ENCODE measurements around the gene KDM4B.

Gene KDM4B

GRCh38 chr19:5182751-5183150 lies 213.8 kb downstream of the KDM4B start:
- POLR2A ChIA-PET: interaction anchor here (0.5 kb wide), 1 partner anchor 115 kb away, joined by 3 read pairs; no protein-coding TSS in a partner anchor
- Histone ChIP-seq H3K27me3 (replicated peaks in 2 of 5; ENCODE audit: control insufficient read depth in 4 of 5, insufficient read depth in 5 of 5, low read length in 4 of 5) (no peaks in the 10 kb centered on the region), H3K36me3 (ENCODE audit: control insufficient read depth in 4 of 4, insufficient read depth in 4 of 4, low read length in 3 of 4) (no peaks in the 10 kb centered on the region), H3K4me3 (ENCODE audit: control insufficient read depth in 1 of 7, extremely low read depth in 1 of 7, insufficient read depth in 4 of 7, low read depth in 2 of 7, low read length in 6 of 7) (no peak overlapping the region), H3K27ac (ENCODE audit: insufficient read depth in 1 of 2, low read depth in 1 of 2, low read length in 2 of 2, poor library complexity in 1 of 2, severe bottlenecking in 2 of 2) (no peak overlapping the region), H3K9me3 (ENCODE audit: control extremely low read depth in 1 of 5, control insufficient read depth in 4 of 5, insufficient read depth in 2 of 5, low read depth in 1 of 5, low read length in 4 of 5) (no peaks in the 10 kb centered on the region), H3K4me1 (ENCODE audit: control extremely low read depth in 1 of 4, control insufficient read depth in 4 of 4, insufficient read depth in 4 of 4, low read length in 3 of 4) (no peaks in the 10 kb centered on the region)
- DNase-seq: no peak
- WGBS (ENCODE audit: insufficient coverage): 81% methylated on average over 10 of the region's 10 CpGs
- CTCF ChIA-PET: interaction anchor here (1.0 kb wide), 1 partner anchor 132 kb away, joined by 3 read pairs; no protein-coding TSS in a partner anchor

- H3K27ac ChIP-seq (ENCODE audit: insufficient read depth in 1 of 2, low read depth in 1 of 2, low read length in 2 of 2, poor library complexity in 1 of 2, severe bottlenecking in 2 of 2): no peak overlapping the region
- WGBS (ENCODE audit: insufficient coverage): no CpG with 5 or more reads among the region's 3 CpGs
- CTCF ChIA-PET: no interaction called here
- H3K4me3 ChIP-seq (ENCODE audit: control insufficient read depth in 1 of 7, extremely low read depth in 1 of 7, insufficient read depth in 4 of 7, low read depth in 2 of 7, low read length in 6 of 7): no peak overlapping the region
- no peaks in the 10 kb centered on the region for H3K9me3 ChIP-seq (ENCODE audit: control extremely low read depth in 1 of 5, control insufficient read depth in 4 of 5, insufficient read depth in 2 of 5, low read depth in 1 of 5, low read length in 4 of 5)
- POLR2A ChIA-PET: no interaction called here
- H3K4me1 ChIP-seq (ENCODE audit: control extremely low read depth in 1 of 4, control insufficient read depth in 4 of 4, insufficient read depth in 4 of 4, low read length in 3 of 4): no peaks in the 10 kb centered on the region
- no peak for DNase-seq
- H3K27me3 ChIP-seq (replicated peaks in 2 of 5; ENCODE audit: control insufficient read depth in 4 of 5, insufficient read depth in 5 of 5, low read length in 4 of 5): peaks cover 0 to 5% (median 0%) of the 10 kb centered on the region in 5 experiments
- no peaks in the 10 kb centered on the region for H3K36me3 ChIP-seq (ENCODE audit: control insufficient read depth in 4 of 4, insufficient read depth in 4 of 4, low read length in 3 of 4)
These were observed 214.7 kb downstream of the KDM4B start for GRCh38 chr19:5183616-5184015.

- ChIA-PET CTCF (no interaction called here), POLR2A (no interaction called here)
- no peak for DNase-seq
- no peaks in the 10 kb centered on the region for H3K36me3 ChIP-seq (ENCODE audit: control insufficient read depth in 4 of 4, insufficient read depth in 4 of 4, low read length in 3 of 4)
- no peaks in the 10 kb centered on the region for H3K9me3 ChIP-seq (ENCODE audit: control extremely low read depth in 1 of 5, control insufficient read depth in 4 of 5, insufficient read depth in 2 of 5, low read depth in 1 of 5, low read length in 4 of 5)
- 97% methylated on average over 4 of the region's 4 CpGs for WGBS (ENCODE audit: insufficient coverage)
- no peak overlapping the region for H3K4me3 ChIP-seq (ENCODE audit: control insufficient read depth in 1 of 7, extremely low read depth in 1 of 7, insufficient read depth in 4 of 7, low read depth in 2 of 7, low read length in 6 of 7)
- peaks cover 0 to 5% (median 0%) of the 10 kb centered on the region in 5 experiments for H3K27me3 ChIP-seq (replicated peaks in 2 of 5; ENCODE audit: control insufficient read depth in 4 of 5, insufficient read depth in 5 of 5, low read length in 4 of 5)
- peaks cover 0 to 5% (median 0%) of the 10 kb centered on the region in 4 experiments for H3K4me1 ChIP-seq (ENCODE audit: control extremely low read depth in 1 of 4, control insufficient read depth in 4 of 4, insufficient read depth in 4 of 4, low read length in 3 of 4)
- H3K27ac ChIP-seq (ENCODE audit: insufficient read depth in 1 of 2, low read depth in 1 of 2, low read length in 2 of 2, poor library complexity in 1 of 2, severe bottlenecking in 2 of 2): no peak overlapping the region
These were observed 216.0 kb downstream of the KDM4B start for GRCh38 chr19:5184930-5185329.

- POLR2A ChIA-PET: no interaction called here
These were observed 217.6 kb downstream of the KDM4B start for GRCh38 chr19:5186293-5187050.

GRCh38 chr19:5188548-5189317 lies 219.8 kb downstream of the KDM4B start:
- peaks cover 0 to 5% (median 0%) of the 10 kb centered on the region in 5 experiments for H3K27me3 ChIP-seq (replicated peaks in 2 of 5; ENCODE audit: control insufficient read depth in 4 of 5, insufficient read depth in 5 of 5, low read length in 4 of 5)
- ChIA-PET CTCF (no interaction called here), POLR2A (no interaction called here)
- 51% methylated on average over 9 of the region's 19 CpGs for WGBS (ENCODE audit: insufficient coverage)
- no peaks in the 10 kb centered on the region for H3K9me3 ChIP-seq (ENCODE audit: control extremely low read depth in 1 of 5, control insufficient read depth in 4 of 5, insufficient read depth in 2 of 5, low read depth in 1 of 5, low read length in 4 of 5)
- H3K36me3 ChIP-seq (ENCODE audit: control insufficient read depth in 4 of 4, insufficient read depth in 4 of 4, low read length in 3 of 4): no peaks in the 10 kb centered on the region
- H3K4me3 ChIP-seq (ENCODE audit: control insufficient read depth in 1 of 7, extremely low read depth in 1 of 7, insufficient read depth in 4 of 7, low read depth in 2 of 7, low read length in 6 of 7): peak overlapping the region in 2 of 7 experiments; percentile 19 to 55
- H3K27ac ChIP-seq (ENCODE audit: insufficient read depth in 1 of 2, low read depth in 1 of 2, low read length in 2 of 2, poor library complexity in 1 of 2, severe bottlenecking in 2 of 2): no peak overlapping the region
- H3K4me1 ChIP-seq (ENCODE audit: control extremely low read depth in 1 of 4, control insufficient read depth in 4 of 4, insufficient read depth in 4 of 4, low read length in 3 of 4): peaks cover 0 to 8% (median under 1%) of the 10 kb centered on the region in 4 experiments
- peak in 1 of 3 donors; percentile 24 for DNase-seq

More at GRCh38 chr19:5186293-5187050, 217.6 kb downstream of the KDM4B start:
- Histone ChIP-seq H3K9me3 (ENCODE audit: control extremely low read depth in 1 of 5, control insufficient read depth in 4 of 5, insufficient read depth in 2 of 5, low read depth in 1 of 5, low read length in 4 of 5) (no peaks in the 10 kb centered on the region), H3K27ac (ENCODE audit: insufficient read depth in 1 of 2, low read depth in 1 of 2, low read length in 2 of 2, poor library complexity in 1 of 2, severe bottlenecking in 2 of 2) (no peak overlapping the region), H3K4me1 (ENCODE audit: control extremely low read depth in 1 of 4, control insufficient read depth in 4 of 4, insufficient read depth in 4 of 4, low read length in 3 of 4) (peaks cover 0 to 5% (median 0%) of the 10 kb centered on the region in 4 experiments), H3K27me3 (replicated peaks in 2 of 5; ENCODE audit: control insufficient read depth in 4 of 5, insufficient read depth in 5 of 5, low read length in 4 of 5) (peaks cover 0 to 5% (median 0%) of the 10 kb centered on the region in 5 experiments), H3K4me3 (ENCODE audit: control insufficient read depth in 1 of 7, extremely low read depth in 1 of 7, insufficient read depth in 4 of 7, low read depth in 2 of 7, low read length in 6 of 7) (no peak overlapping the region), H3K36me3 (ENCODE audit: control insufficient read depth in 4 of 4, insufficient read depth in 4 of 4, low read length in 3 of 4) (no peaks in the 10 kb centered on the region)
- WGBS (ENCODE audit: insufficient coverage): 89% methylated on average over 3 of the region's 7 CpGs
- DNase-seq: no peak
- CTCF ChIA-PET: no interaction called here

GRCh38 chr19:5189318-5189607 lies 220.3 kb downstream of the KDM4B start:
- Histone ChIP-seq H3K27me3 (replicated peaks in 2 of 5; ENCODE audit: control insufficient read depth in 4 of 5, insufficient read depth in 5 of 5, low read length in 4 of 5) (peaks cover 0 to 5% (median 0%) of the 10 kb centered on the region in 5 experiments), H3K4me3 (ENCODE audit: control insufficient read depth in 1 of 7, extremely low read depth in 1 of 7, insufficient read depth in 4 of 7, low read depth in 2 of 7, low read length in 6 of 7) (peak overlapping the region in 1 of 7 experiments; percentile 19), H3K36me3 (ENCODE audit: control insufficient read depth in 4 of 4, insufficient read depth in 4 of 4, low read length in 3 of 4) (no peaks in the 10 kb centered on the region), H3K9me3 (ENCODE audit: control extremely low read depth in 1 of 5, control insufficient read depth in 4 of 5, insufficient read depth in 2 of 5, low read depth in 1 of 5, low read length in 4 of 5) (no peaks in the 10 kb centered on the region), H3K27ac (ENCODE audit: insufficient read depth in 1 of 2, low read depth in 1 of 2, low read length in 2 of 2, poor library complexity in 1 of 2, severe bottlenecking in 2 of 2) (no peak overlapping the region), H3K4me1 (ENCODE audit: control extremely low read depth in 1 of 4, control insufficient read depth in 4 of 4, insufficient read depth in 4 of 4, low read length in 3 of 4) (peaks cover 0 to 8% (median under 1%) of the 10 kb centered on the region in 4 experiments)
- ChIA-PET POLR2A (no interaction called here), CTCF (no interaction called here)
- no CpG with 5 or more reads among the region's 6 CpGs for WGBS (ENCODE audit: insufficient coverage)
- peak in 1 of 3 donors; percentile 50 for DNase-seq

- DNase-seq: peak in 1 of 3 donors; percentile 13
- WGBS (ENCODE audit: insufficient coverage): 66% methylated on average over 4 of the region's 5 CpGs
- no peak overlapping the region for H3K4me3 ChIP-seq (ENCODE audit: control insufficient read depth in 1 of 7, extremely low read depth in 1 of 7, insufficient read depth in 4 of 7, low read depth in 2 of 7, low read length in 6 of 7)
- H3K36me3 ChIP-seq (ENCODE audit: control insufficient read depth in 4 of 4, insufficient read depth in 4 of 4, low read length in 3 of 4): no peaks in the 10 kb centered on the region
- POLR2A ChIA-PET: no interaction called here
- no peaks in the 10 kb centered on the region for H3K9me3 ChIP-seq (ENCODE audit: control extremely low read depth in 1 of 5, control insufficient read depth in 4 of 5, insufficient read depth in 2 of 5, low read depth in 1 of 5, low read length in 4 of 5)
- no peak overlapping the region for H3K27ac ChIP-seq (ENCODE audit: insufficient read depth in 1 of 2, low read depth in 1 of 2, low read length in 2 of 2, poor library complexity in 1 of 2, severe bottlenecking in 2 of 2)
- H3K27me3 ChIP-seq (replicated peaks in 2 of 5; ENCODE audit: control insufficient read depth in 4 of 5, insufficient read depth in 5 of 5, low read length in 4 of 5): peaks cover 0 to 5% (median 0%) of the 10 kb centered on the region in 5 experiments
- CTCF ChIA-PET: no interaction called here
- H3K4me1 ChIP-seq (ENCODE audit: control extremely low read depth in 1 of 4, control insufficient read depth in 4 of 4, insufficient read depth in 4 of 4, low read length in 3 of 4): peaks cover 0 to 8% (median under 1%) of the 10 kb centered on the region in 4 experiments
These were observed 222.2 kb downstream of the KDM4B start for GRCh38 chr19:5191091-5191490.

Measured in common myeloid progenitor, CD34-positive (primary cell).